HCT116 (cell line): ENCODE measurements around the gene TMA7. TPM values are rescaled to one million over a fixed set of nuclear protein-coding genes. Genes with fewer than 3 reads are reported as not detected.

ENCODE experiments used
- ATAC-seq: fragments of 200-7000 bp; cut with Tn5 transposase; 2 replicates; pipeline ENCODE4 v1.9.1; 2020; ENCODE audit warnings: mild to moderate bottlenecking, moderate library complexity
- BruUV-seq: library from RNA; stranded (reverse); fragments of 400-500 nt; replicated peaks from 2 replicates; lab custom pipeline; 2021; lab: Mats Ljungman, UMichigan
- CTCF ChIA-PET: fragments of 300-600 bp; sonication (Branson Sonifier 250); formaldehyde crosslinking; loops from one replicate; lab custom pipeline; 2021; ENCODE audit warnings: antibody characterized with exemption; lab: Charles Lee
- POLR2A ChIA-PET: fragments of 300-600, 350-600 bp; sonication (Branson Sonifier 250); formaldehyde crosslinking; loops from one replicate; lab custom pipeline; 2021; ENCODE audit warnings: antibody characterized with exemption; lab: Charles Lee
- RAD21 ChIA-PET, 2 experiments: fragments of 300-600 bp; sonication (Branson Sonifier 250); formaldehyde crosslinking; loops; one replicate each; lab custom pipeline; 2023; ENCODE audit warnings: low total read pairs in 2 of 2; ENCODE audit not compliant: uncharacterized antibody in 2 of 2, unreplicated experiment in 2 of 2, low non-redundant PET in 1 of 2; lab: Charles Lee
- DNase-seq: peaks from one replicate; pipeline ENCODE4 v3.0.0-alpha.2; 2010; ENCODE audit warnings: low read depth, low spot score
- H2AFZ ChIP-seq: fragments of 200-600 bp; shearing (Covaris generic), sonication (generic); 2 replicates; pipeline ENCODE4 v1.6.1; 2017; ENCODE audit warnings: low read depth, mixed run types, mixed read lengths, antibody characterized with exemption, low read length; ENCODE audit not compliant: poor library complexity, severe bottlenecking
- H3K27ac ChIP-seq: 2 replicates; pipeline ENCODE4 v1.5.1; 2012; ENCODE audit warnings: low read depth, low read length
- H3K27me3 ChIP-seq: fragments of 200-600 bp; sonication (generic); 2 replicates; pipeline ENCODE4 v1.6.1; 2016; ENCODE audit warnings: mixed run types, low read length, mixed read lengths; ENCODE audit not compliant: insufficient read depth
- H3K36me3 ChIP-seq, 2 experiments: fragments of 200-500 bp in 1 of 2; fragments of 200-600 bp in 1 of 2; sonication (Bioruptor generic) in 1 of 2; sonication (generic) in 1 of 2; 2 replicates each; pipeline versions ENCODE4 v1.5.1 to v1.6.1; 2014 to 2016; ENCODE audit warnings: low read length in 2 of 2, inconsistent platforms in 1 of 2, mixed read lengths in 1 of 2, mixed run types in 1 of 2; ENCODE audit not compliant: insufficient read depth in 2 of 2, control insufficient read depth in 1 of 2
- H3K4me1 ChIP-seq, 2 experiments: fragments of 200-600 bp in 1 of 2; sonication (generic) in 1 of 2; 2 replicates each; pipeline versions ENCODE4 v1.5.1 to v1.6.1; 2012 to 2017; ENCODE audit warnings: low read length in 2 of 2, inconsistent platforms in 1 of 2, mild to moderate bottlenecking in 1 of 2, mixed read lengths in 1 of 2, mixed run types in 1 of 2, moderate library complexity in 1 of 2; ENCODE audit not compliant: insufficient read depth in 2 of 2, control insufficient read depth in 1 of 2
- H3K4me2 ChIP-seq: fragments of 200-600 bp; sonication (generic); 2 replicates; pipeline ENCODE4 v1.6.1; 2017; ENCODE audit warnings: mixed run types, low read length, mixed read lengths
- H3K4me3 ChIP-seq, 2 experiments: fragments of 200-600 bp in 1 of 2; sonication (generic) in 1 of 2; replicated peaks in 1 of 2; 2 replicates each; pipeline ENCODE4 v1.5.1; 2011 to 2016; ENCODE audit warnings: low read length in 2 of 2, control low read depth in 1 of 2, low read depth in 1 of 2, mild to moderate bottlenecking in 1 of 2, mixed read lengths in 1 of 2, mixed run types in 1 of 2
- H3K79me2 ChIP-seq: fragments of 200-600 bp; sonication (generic); 2 replicates; pipeline ENCODE4 v1.6.1; 2017; ENCODE audit warnings: mild to moderate bottlenecking, mixed run types, low read length, moderate library complexity, mixed read lengths; ENCODE audit not compliant: insufficient read depth
- H3K9ac ChIP-seq: fragments of 200-600 bp; sonication (generic); 2 replicates; pipeline ENCODE4 v1.6.1; 2016; ENCODE audit warnings: low read length, mixed read lengths
- H3K9me2 ChIP-seq: fragments of 200-600 bp; sonication (generic), shearing (Covaris generic); 2 replicates; pipeline ENCODE4 v1.6.1; 2017; ENCODE audit warnings: mixed run types, mild to moderate bottlenecking, moderate library complexity; ENCODE audit not compliant: insufficient read depth
- H3K9me3 ChIP-seq, 2 experiments: fragments of 200-500 bp in 1 of 2; fragments of 200-600 bp in 1 of 2; sonication (Bioruptor generic) in 1 of 2; sonication (generic) in 1 of 2; 2 replicates each; pipeline ENCODE4 v1.6.1; 2014 to 2017; ENCODE audit warnings: low read length in 2 of 2, mixed read lengths in 2 of 2, inconsistent platforms in 1 of 2, low read depth in 1 of 2, mild to moderate bottlenecking in 1 of 2, mixed run types in 1 of 2, moderate library complexity in 1 of 2; ENCODE audit not compliant: control insufficient read depth in 1 of 2, insufficient read depth in 1 of 2
- H4K20me1 ChIP-seq: fragments of 200-600 bp; sonication (generic), shearing (Covaris generic); 2 replicates; pipeline ENCODE4 v1.6.1; 2017; ENCODE audit warnings: mixed run types, mild to moderate bottlenecking, moderate library complexity; ENCODE audit not compliant: insufficient read depth
- CBX3 ChIP-seq: IDR thresholded peaks from 2 replicates; pipeline ENCODE4 v1.6.1; 2012; ENCODE audit warnings: low read depth
- ELF1 ChIP-seq: IDR thresholded peaks from 2 replicates; pipeline ENCODE4 v1.6.1; 2012; ENCODE audit warnings: low read depth, borderline replicate concordance
- JUND ChIP-seq: IDR thresholded peaks from 2 replicates; pipeline ENCODE4 v1.6.1; 2012
- POLR2A ChIP-seq: IDR thresholded peaks from 2 replicates; pipeline ENCODE4 v1.7.0; 2011; ENCODE audit warnings: borderline replicate concordance; ENCODE audit not compliant: insufficient read depth, insufficient read length; ENCODE audit errors: extremely low read depth
- SIN3A ChIP-seq: IDR thresholded peaks from 2 replicates; pipeline ENCODE4 v1.6.1; 2012; ENCODE audit warnings: low read depth
- ZFX ChIP-seq: fragments of 450-650 bp; IDR thresholded peaks from 2 replicates; pipeline ENCODE4 v1.6.1; 2017
- intact Hi-C: fragments of 100-400 bp; cut with micrococcal nuclease; formaldehyde crosslinking; loops from 2 replicates; pipeline ENCODE4 v1.10.0; 2022
- total RNA-seq: library from RNA; stranded (reverse); gene quantifications from one replicate; pipeline ENCODE4 v1.2.1, GENCODE V29; 2021; ENCODE audit not compliant: unreplicated experiment
- TF ChIP-seq, protein P1 (sequence below): IDR thresholded peaks from 2 replicates; pipeline ENCODE4 v1.6.1; 2012

The TMA7 gene
- total RNA-seq, 1 experiment from 2014 or later: 334 TPM

DNA sequence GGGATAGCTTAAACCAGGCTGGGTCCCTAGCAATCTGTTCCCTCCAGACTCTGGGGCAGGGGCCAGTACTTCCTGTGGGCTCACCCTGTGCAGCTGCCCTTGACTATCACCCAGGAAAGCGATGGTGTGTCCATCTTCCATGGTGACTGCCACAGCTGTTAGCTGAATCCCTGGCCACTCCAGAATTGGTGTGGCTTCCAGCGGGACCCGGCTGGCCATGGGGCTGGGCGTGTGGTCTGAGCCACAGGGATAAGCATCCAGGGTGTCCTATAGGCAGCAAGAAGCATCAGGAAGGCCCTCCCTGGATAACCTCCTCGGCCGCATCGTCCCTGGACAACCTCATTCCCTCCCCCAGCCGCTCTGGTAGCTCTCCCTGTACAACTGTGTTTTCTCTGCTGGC, 17.4 kb upstream of the TMA7 start:
- ChIA-PET CTCF (interaction anchor here (1.0 to 3.5 kb wide), 3 partner anchors 10 to 22 kb away, joined by 4 to 18 read pairs (median 7); no protein-coding TSS in a partner anchor), POLR2A (no interaction called here), RAD21 (no interaction called here)
- TF ChIP-seq, protein P1, sequence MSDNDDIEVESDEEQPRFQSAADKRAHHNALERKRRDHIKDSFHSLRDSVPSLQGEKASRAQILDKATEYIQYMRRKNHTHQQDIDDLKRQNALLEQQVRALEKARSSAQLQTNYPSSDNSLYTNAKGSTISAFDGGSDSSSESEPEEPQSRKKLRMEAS: no peak
- TF ChIP-seq JUND: no peak
- TF ChIP-seq ELF1: no peak
- no peak for TF ChIP-seq CBX3
- ATAC-seq (no peak), DNase-seq (no peak)
- H3K27me3 ChIP-seq: no peaks in the 10 kb centered on the region
- H4K20me1 ChIP-seq: no peaks in the 10 kb centered on the region
- no peaks in the 10 kb centered on the region for H3K36me3 ChIP-seq
- H3K9me2 ChIP-seq: no peaks in the 10 kb centered on the region
- H3K9ac ChIP-seq: no peak overlapping the region
- no peak overlapping the region for H3K27ac ChIP-seq
- no peaks in the 10 kb centered on the region for H3K9me3 ChIP-seq
- peaks cover 0 to 2% of the 10 kb centered on the region in 2 experiments; a peak in 2 of 4 replicates for H3K4me1 ChIP-seq
- H3K4me2 ChIP-seq: no peak overlapping the region
- H3K4me3 ChIP-seq: no peak overlapping the region
- no TSS peak for BruUV-seq
- H2AFZ ChIP-seq: no peak overlapping the region
- no peaks in the 10 kb centered on the region for H3K79me2 ChIP-seq
- intact Hi-C loops: no loop called here

DNA sequence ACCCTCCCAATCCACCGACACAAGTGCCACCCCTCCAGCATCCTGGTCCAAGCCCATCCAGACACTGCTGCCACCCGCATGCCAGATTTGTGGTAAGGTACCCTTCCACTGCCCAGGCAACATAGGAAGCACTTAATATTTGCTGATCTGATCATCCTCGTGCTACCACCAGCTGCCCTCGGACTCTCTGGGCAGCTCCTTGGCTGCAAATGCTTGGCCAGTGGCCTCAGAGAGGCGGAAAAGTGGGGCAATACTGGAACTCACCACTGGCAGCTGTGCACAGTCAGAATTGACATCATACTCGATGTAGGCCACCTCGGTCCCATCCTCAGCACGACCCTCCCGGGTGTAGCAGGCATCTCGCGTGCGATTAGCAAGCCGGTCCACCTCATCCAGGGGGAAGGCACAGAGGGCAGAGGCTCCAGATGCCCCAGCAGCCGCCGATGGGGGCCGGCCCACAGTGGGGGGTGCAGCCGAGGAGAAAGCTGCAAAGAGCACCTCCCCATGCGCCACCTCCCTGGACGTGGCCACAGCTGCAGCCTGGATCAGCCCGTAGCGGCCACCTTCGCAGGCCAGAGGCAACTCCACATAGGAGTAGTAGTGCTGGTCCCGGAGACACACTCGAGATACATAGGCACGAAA, 16.7 kb upstream of the TMA7 start:
- H3K4me1 ChIP-seq: peaks cover 5 to 9% of the 10 kb centered on the region in 2 experiments
- no peak for TF ChIP-seq SIN3A
- no peak for TF ChIP-seq POLR2A
- no peak for TF ChIP-seq ZFX
- no peak for TF ChIP-seq CBX3
- TF ChIP-seq, protein P1: no peak
- TF ChIP-seq, all 23 proteins: peak for 0
- ATAC-seq (no peak), DNase-seq (no peak)
- no peak overlapping the region for H3K27ac ChIP-seq
- no peaks in the 10 kb centered on the region for H3K36me3 ChIP-seq
- H2AFZ ChIP-seq: no peak overlapping the region
- H3K9me3 ChIP-seq: no peaks in the 10 kb centered on the region
- H4K20me1 ChIP-seq: no peaks in the 10 kb centered on the region
- POLR2A ChIA-PET: no interaction called here
- H3K9me2 ChIP-seq: no peaks in the 10 kb centered on the region
- H3K4me3 ChIP-seq: no peak overlapping the region
- H3K79me2 ChIP-seq: no peaks in the 10 kb centered on the region; the same call in 1 of the 2 replicates
- H3K27me3 ChIP-seq: no peaks in the 10 kb centered on the region
- RAD21 ChIA-PET: no interaction called here
- no peak overlapping the region for H3K9ac ChIP-seq
- no peak overlapping the region for H3K4me2 ChIP-seq
- BruUV-seq: no TSS peak
- CTCF ChIA-PET: interaction anchor here (1.0 to 3.5 kb wide), 3 partner anchors 9 to 22 kb away, joined by 4 to 18 read pairs (median 7); no protein-coding TSS in a partner anchor
- intact Hi-C loops: no loop called here
